22Rv1 (cell line): ENCODE results near the gene BCR.

Source experiments
- H3K27ac ChIP-seq: fragments of 450-650 bp; 2 replicates; pipeline ENCODE4 v1.5.1; 2017
- CTCF ChIP-seq: fragments of 450-650 bp; IDR thresholded peaks from 2 replicates; pipeline ENCODE4 v1.5.1; 2017; ENCODE audit warnings: mild to moderate bottlenecking
- ZFX ChIP-seq: fragments of 450-650 bp; IDR thresholded peaks from 2 replicates; pipeline ENCODE4 v1.6.1; 2017; ENCODE audit warnings: antibody characterized with exemption, borderline replicate concordance

Gene BCR

GRCh38 chr22:23199159-23199558, 18.9 kb downstream of the BCR start:
- no peak overlapping the region for H3K27ac ChIP-seq
- TF ChIP-seq ZFX (no peak), CTCF (no peak)

- no peak for TF ChIP-seq CTCF
- TF ChIP-seq ZFX, result no peak
- no peak overlapping the region for H3K27ac ChIP-seq
Observed at GRCh38 chr22:23200898-23201297, 20.6 kb downstream of the BCR start.

- no peak overlapping the region for H3K27ac ChIP-seq
- no peak for TF ChIP-seq CTCF
Observed at GRCh38 chr22:23202812-23203451, 22.6 kb downstream of the BCR start.

- H3K27ac ChIP-seq, result no peak overlapping the region
- TF ChIP-seq ZFX (no peak), CTCF (no peak)
Observed at GRCh38 chr22:23203452-23204124, 23.3 kb downstream of the BCR start.

- no peak for TF ChIP-seq ZFX
- no peak for TF ChIP-seq CTCF
- H3K27ac ChIP-seq, result no peak overlapping the region
Observed at GRCh38 chr22:23204125-23204488, 23.8 kb downstream of the BCR start.

GRCh38 chr22:23204541-23205157, 24.3 kb downstream of the BCR start:
- TF ChIP-seq CTCF (no peak), ZFX (no peak)
- H3K27ac ChIP-seq, result no peak overlapping the region

- no peak for TF ChIP-seq ZFX
Observed at GRCh38 chr22:23205339-23206049, 25.2 kb downstream of the BCR start.

More at GRCh38 chr22:23205339-23206049, 25.2 kb downstream of the BCR start:
- no peak overlapping the region for H3K27ac ChIP-seq
